Inflammatory macrophage treated with lipopolysaccharide for 4 hours (primary cell): ENCODE results near the gene ARFGEF2.
A peak's percentile ranks its signal among the peaks of the same experiment; 100 is the strongest.
"Not testable (repeated sequence)": the region's sequence is repeated elsewhere in the genome, so short reads cannot be mapped to it uniquely, and the experiment has no call there.

ENCODE experiments used
- DNase-seq: peaks from one replicate; pipeline ENCODE4 v3.0.0-alpha.2; 2020

The ARFGEF2 gene

GRCh38 chr20:48930035-48930434, 8.5 kb downstream of the ARFGEF2 start:
- DNase-seq, result peak; percentile 37

- no peak for DNase-seq
These were observed 9.4 kb downstream of the ARFGEF2 start for GRCh38 chr20:48930878-48931277.

- no peak for DNase-seq
These were observed 10.2 kb downstream of the ARFGEF2 start for GRCh38 chr20:48931527-48932374.

GRCh38 chr20:48932375-48932941, 10.9 kb downstream of the ARFGEF2 start:
- no peak for DNase-seq

GRCh38 chr20:48933017-48933766, 11.7 kb downstream of the ARFGEF2 start:
- DNase-seq, result no peak

- DNase-seq, result not testable (repeated sequence)
These were observed 12.9 kb downstream of the ARFGEF2 start for GRCh38 chr20:48934273-48934877.

- not testable (repeated sequence) for DNase-seq
These were observed 13.5 kb downstream of the ARFGEF2 start for GRCh38 chr20:48934966-48935365.

GRCh38 chr20:48936178-48936577, 14.7 kb downstream of the ARFGEF2 start:
- not testable (repeated sequence) for DNase-seq

GRCh38 chr20:48937674-48938073, 16.2 kb downstream of the ARFGEF2 start:
- DNase-seq, result no peak

- no peak for DNase-seq
These were observed 17.2 kb downstream of the ARFGEF2 start for GRCh38 chr20:48938670-48939069.

GRCh38 chr20:48940170-48940569, 18.7 kb downstream of the ARFGEF2 start:
- no peak for DNase-seq

GRCh38 chr20:48941467-48941866, 20.0 kb downstream of the ARFGEF2 start:
- no peak for DNase-seq

GRCh38 chr20:48942730-48943129, 21.2 kb downstream of the ARFGEF2 start:
- DNase-seq, result no peak

GRCh38 chr20:48944663-48945297, 23.3 kb downstream of the ARFGEF2 start:
- no peak for DNase-seq

GRCh38 chr20:48945840-48946514, 24.5 kb downstream of the ARFGEF2 start:
- peak; percentile 30 for DNase-seq

- no peak for DNase-seq
These were observed 27.1 kb downstream of the ARFGEF2 start for GRCh38 chr20:48948612-48949011.

GRCh38 chr20:48949304-48950170, 28.0 kb downstream of the ARFGEF2 start:
- no peak for DNase-seq

- no peak for DNase-seq
These were observed 29.5 kb downstream of the ARFGEF2 start for GRCh38 chr20:48951041-48951440.

GRCh38 chr20:48951646-48952045, 30.1 kb downstream of the ARFGEF2 start:
- no peak for DNase-seq

- no peak for DNase-seq
These were observed 31.1 kb downstream of the ARFGEF2 start for GRCh38 chr20:48952656-48953055.

- DNase-seq, result no peak
These were observed 32.1 kb downstream of the ARFGEF2 start for GRCh38 chr20:48953653-48954052.
